Activated CD8-positive, alpha-beta memory T cell treated with anti-CD3 and anti-CD28 coated beads, Interleukin-2, amount 50 U/mL, for 1 hour (primary cell): ENCODE measurements around the gene FUOM.
A peak's percentile ranks its signal among the peaks of the same experiment; 100 is the strongest.

Experiments used
- DNase-seq: peaks from one replicate; pipeline ENCODE4 v3.0.0-alpha.2; 2020; ENCODE audit errors: extremely low read depth

The FUOM gene

GRCh38 chr10:133312016-133312768, 45.6 kb downstream of the FUOM start:
- DNase-seq = no peak

DNA sequence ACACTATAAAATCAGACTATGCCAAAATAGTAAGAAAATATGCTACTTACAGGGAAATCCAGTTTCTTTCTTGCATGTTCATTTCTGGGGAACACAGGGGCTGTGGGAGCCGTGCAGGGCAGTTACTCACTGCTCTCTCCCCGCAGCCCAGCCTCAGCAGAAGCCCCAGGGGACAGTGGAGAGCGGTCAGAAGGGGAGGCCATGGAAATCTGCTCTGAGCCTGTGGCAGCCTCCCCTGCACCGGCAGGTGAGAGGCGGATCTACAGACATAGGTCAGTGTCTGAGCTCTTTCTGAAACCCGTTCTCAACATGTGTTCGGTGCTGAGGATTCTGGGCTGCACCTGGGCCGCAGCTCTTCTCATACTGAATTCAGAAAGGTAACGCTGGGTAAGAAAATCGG, 46.2 kb downstream of the FUOM start:
- DNase-seq = no peak

GRCh38 chr10:133310789-133311188, 47.0 kb downstream of the FUOM start:
- no peak for DNase-seq

DNA sequence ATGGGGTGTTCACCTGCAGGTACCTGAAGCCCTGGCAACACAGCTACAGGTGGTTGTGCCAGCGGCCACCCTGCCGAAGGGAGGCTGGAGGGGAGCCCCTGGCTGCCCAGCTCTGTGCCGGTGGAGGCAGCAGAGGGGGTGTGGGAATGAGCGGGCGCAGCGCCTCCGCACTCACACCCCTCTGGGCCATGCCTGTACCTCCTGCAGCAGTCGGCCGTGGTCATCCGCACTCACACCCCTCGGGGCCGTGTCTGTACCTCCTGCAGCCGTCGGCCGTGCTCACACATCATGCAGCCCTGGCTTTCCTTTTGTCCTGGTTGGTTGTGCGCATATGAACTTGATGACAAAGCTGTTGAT, 47.4 kb downstream of the FUOM start:
- DNase-seq = no peak

- DNase-seq = no peak
Observed at GRCh38 chr10:133309720-133310398, 48.0 kb downstream of the FUOM start.

DNA sequence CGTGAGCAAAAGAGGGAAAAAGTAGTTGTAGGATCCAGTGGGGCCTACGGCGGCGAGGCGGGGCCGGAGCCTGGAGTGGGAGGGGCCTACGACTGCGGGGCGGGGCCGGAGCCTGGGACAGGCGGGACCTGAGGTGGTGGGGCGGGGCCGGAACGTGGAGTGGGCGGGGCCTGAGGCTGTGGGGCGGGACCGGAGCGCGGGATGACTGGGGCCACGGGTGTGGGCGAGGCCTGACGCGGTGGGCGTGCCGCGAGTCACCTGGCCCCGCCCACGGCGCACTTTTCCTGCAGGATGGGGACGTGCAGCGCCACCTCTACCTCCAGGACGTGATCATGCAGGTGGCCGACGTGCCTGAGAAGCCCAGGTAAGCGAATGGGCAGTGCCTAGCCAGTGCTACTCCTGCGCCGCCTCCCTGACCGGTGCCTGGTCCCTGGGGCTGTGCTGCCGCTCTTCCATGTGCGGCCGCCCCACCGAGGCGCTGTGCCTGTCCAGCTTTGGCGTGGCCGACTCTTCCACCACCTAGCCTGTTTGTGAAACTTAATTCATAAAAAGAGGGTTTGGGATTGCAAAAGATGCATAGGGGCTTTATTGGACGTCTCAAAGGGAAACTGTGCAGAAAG, 48.6 kb downstream of the FUOM start:
- peak; percentile 70 for DNase-seq

DNA sequence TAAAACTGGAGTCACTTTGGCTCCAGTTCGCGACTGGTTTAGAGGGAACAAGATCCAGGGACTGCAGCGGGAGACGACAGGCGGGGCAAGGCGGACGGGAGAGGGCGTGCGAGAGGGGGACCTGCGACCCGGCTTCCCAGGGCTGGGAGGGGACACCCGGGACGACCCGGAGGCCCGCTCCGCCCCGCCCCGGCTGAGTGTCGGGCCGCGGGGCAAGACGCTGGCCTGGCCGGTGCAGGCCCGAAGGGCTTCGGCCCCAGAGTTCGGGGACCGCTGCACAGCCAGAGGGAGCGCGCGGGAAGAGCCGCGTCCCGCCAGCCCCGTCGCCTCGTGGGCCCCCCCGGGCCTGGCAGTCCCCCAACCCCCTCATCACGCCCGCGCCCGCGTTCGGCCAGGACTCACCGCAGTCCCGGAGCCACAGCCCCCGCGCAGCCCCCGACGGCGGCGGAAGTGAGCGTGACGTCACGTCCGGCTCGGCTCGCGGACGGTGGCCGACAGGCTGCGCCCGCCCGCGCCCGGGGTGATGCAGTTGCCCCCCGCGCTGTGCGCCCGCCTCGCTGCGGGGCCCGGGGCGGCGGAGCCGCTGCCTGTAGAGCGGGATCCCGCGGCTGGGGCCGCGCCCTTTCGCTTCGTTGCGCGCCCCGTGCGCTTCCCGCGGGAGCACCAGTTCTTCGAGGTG, 49.3 kb downstream of the FUOM start, which contains the start of the genes TUBGCP2 and ZNF511:
Gene TUBGCP2, minus strand, starts transcription at position 452 of the 679 bp plus-strand sequence. CDS start 5,931 bp downstream, outside the sequence.
Gene ZNF511, plus strand, starts transcription at position 494 of the 679 bp plus-strand sequence. Its CDS starts 30 bp downstream, at position 524.
- DNase-seq = peak; percentile 65

- DNase-seq = peak; percentile 76
Observed at GRCh38 chr10:133307776-133308420, 49.9 kb downstream of the FUOM start.

- DNase-seq = no peak
Observed at GRCh38 chr10:133306941-133307379, 50.9 kb downstream of the FUOM start.

DNA sequence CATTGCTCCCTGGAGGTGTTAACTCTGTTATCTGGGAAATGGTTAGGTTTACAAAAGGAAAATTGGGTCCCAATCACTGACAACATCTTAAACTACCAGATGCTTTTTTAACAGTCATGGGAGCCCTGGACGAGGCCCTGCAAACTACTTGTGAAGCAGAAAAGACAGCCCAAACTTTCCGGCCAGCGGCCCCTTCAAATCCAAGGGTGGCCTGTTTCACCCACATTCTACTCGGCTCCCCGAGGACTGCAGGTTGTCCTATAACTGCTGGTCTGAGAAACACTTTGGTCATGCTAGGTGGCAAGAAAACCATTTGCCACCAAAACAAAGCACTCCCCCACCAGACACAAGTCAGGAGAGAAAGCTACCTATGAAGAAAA, 51.7 kb downstream of the FUOM start:
- DNase-seq = no peak
